HEK293 (cell line): Measurements from ENCODE around the gene TNFRSF21.

ENCODE experiments used
- CTCF ChIA-PET: fragments of 350-600 bp; formaldehyde crosslinking; extraction: SDS; loops from one replicate; lab custom pipeline; 2021; ENCODE audit warnings: antibody characterized with exemption; lab: Yijun Ruan, JAX
- POLR2A ChIA-PET: fragments of 300-600 bp; formaldehyde crosslinking; extraction: SDS; loops from one replicate; lab custom pipeline; 2020; ENCODE audit warnings: antibody characterized with exemption, inconsistent platforms; lab: Yijun Ruan, JAX
- H3K27ac ChIP-seq: fragments of 200-500 bp; sonication (Bioruptor generic); 2 replicates; pipeline ENCODE4 v1.5.1; 2014; ENCODE audit warnings: low read depth, low read length, control low read depth, inconsistent platforms; ENCODE audit errors: extremely low read depth
- H3K36me3 ChIP-seq, 2 experiments: fragments of 200-500 bp in 1 of 2; sonication (Bioruptor generic) in 1 of 2; 1 replicate in 1 of 2; 2 replicates in 1 of 2; pipeline ENCODE4 v1.5.1; 2014 to 2017; ENCODE audit warnings: inconsistent platforms in 2 of 2, low read length in 2 of 2; ENCODE audit not compliant: control insufficient read depth in 2 of 2, insufficient read depth in 1 of 2
- H3K4me1 ChIP-seq: fragments of 200-500 bp; sonication (Bioruptor generic); 2 replicates; pipeline ENCODE4 v1.5.1; 2014; ENCODE audit warnings: mild to moderate bottlenecking, low read length, inconsistent platforms; ENCODE audit not compliant: control insufficient read depth, insufficient read depth
- H3K4me3 ChIP-seq: 2 replicates; pipeline ENCODE4 v1.5.1; 2011; ENCODE audit warnings: low read depth, mild to moderate bottlenecking, control low read depth, low read length, moderate library complexity
- H3K9me3 ChIP-seq: fragments of 200-500 bp; sonication (Bioruptor generic); 2 replicates; pipeline ENCODE4 v1.5.1; 2014; ENCODE audit warnings: low read depth, low read length, inconsistent platforms; ENCODE audit not compliant: control insufficient read depth, insufficient read depth
- ATF2 ChIP-seq: fragments of 450-650 bp; formaldehyde crosslinking; IDR thresholded peaks from 2 replicates; pipeline ENCODE4 v1.5.1; 2016; ENCODE audit warnings: missing biosample characterization, missing genetic modification characterization, low read depth
- KLF16 ChIP-seq: fragments of 450-650 bp; formaldehyde crosslinking; IDR thresholded peaks from 2 replicates; pipeline ENCODE4 v1.5.1; 2017; ENCODE audit warnings: missing biosample characterization, missing genetic modification characterization
- OSR2 ChIP-seq: fragments of 450-650 bp; formaldehyde crosslinking; IDR thresholded peaks from 2 replicates; pipeline ENCODE4 v1.5.1; 2016; ENCODE audit warnings: missing biosample characterization, missing genetic modification characterization
- PBX3 ChIP-seq: sonication (generic); formaldehyde crosslinking; IDR thresholded peaks from 2 replicates; pipeline ENCODE4 v1.8.1; 2022; ENCODE audit warnings: mild to moderate bottlenecking, moderate library complexity, missing genetic modification reagents
- PRDM6 ChIP-seq: fragments of 450-650 bp; formaldehyde crosslinking; IDR thresholded peaks from 2 replicates; pipeline ENCODE4 v1.5.1; 2017; ENCODE audit warnings: missing biosample characterization, missing genetic modification characterization
- TCF7L2 ChIP-seq: IDR thresholded peaks from 2 replicates; pipeline ENCODE4 v1.6.1; 2011; ENCODE audit warnings: low read depth, mild to moderate bottlenecking, inconsistent platforms, low read length, moderate library complexity, borderline replicate concordance
- ZBTB6 ChIP-seq: fragments of 450-650 bp; formaldehyde crosslinking; IDR thresholded peaks from 2 replicates; pipeline ENCODE4 v1.5.1; 2017; ENCODE audit warnings: missing biosample characterization, missing genetic modification characterization
- ZNF114 ChIP-seq: fragments of 450-650 bp; formaldehyde crosslinking; IDR thresholded peaks from 2 replicates; pipeline ENCODE4 v1.5.0; 2017; ENCODE audit warnings: missing biosample characterization, missing genetic modification characterization
- ZNF23 ChIP-seq: fragments of 450-650 bp; formaldehyde crosslinking; IDR thresholded peaks from 2 replicates; pipeline ENCODE4 v1.5.1; 2016; ENCODE audit warnings: missing biosample characterization, missing genetic modification characterization, borderline replicate concordance
- ZNF335 ChIP-seq: fragments of 450-650 bp; formaldehyde crosslinking; conservative IDR thresholded peaks from 2 replicates; pipeline ENCODE4 v1.5.1; 2016; ENCODE audit warnings: missing biosample characterization, missing genetic modification characterization
- ZNF513 ChIP-seq: fragments of 450-650 bp; IDR thresholded peaks from 2 replicates; pipeline ENCODE4 v1.5.1; 2018; ENCODE audit warnings: missing biosample characterization, missing genetic modification characterization
- ZNF629 ChIP-seq: fragments of 450-650 bp; formaldehyde crosslinking; IDR thresholded peaks from 2 replicates; pipeline ENCODE4 v1.5.1; 2017; ENCODE audit warnings: missing biosample characterization, missing genetic modification characterization
- ZNF664 ChIP-seq: fragments of 450-650 bp; formaldehyde crosslinking; IDR thresholded peaks from 2 replicates; pipeline ENCODE4 v1.5.1; 2016; ENCODE audit warnings: missing biosample characterization, missing genetic modification characterization
- ZNF76 ChIP-seq: fragments of 450-650 bp; formaldehyde crosslinking; IDR thresholded peaks from 2 replicates; pipeline ENCODE4; 2016; ENCODE audit warnings: low read depth, missing biosample characterization, missing genetic modification characterization, borderline replicate concordance
- TF ChIP-seq, protein P1 (sequence below): fragments of 450-650 bp; formaldehyde crosslinking; IDR thresholded peaks from 2 replicates; pipeline ENCODE4 v1.5.1; 2016; ENCODE audit warnings: missing biosample characterization, missing genetic modification characterization, low read depth
- TF ChIP-seq, protein P2 (sequence below): fragments of 450-650 bp; formaldehyde crosslinking; IDR thresholded peaks from 2 replicates; pipeline ENCODE4 v1.5.1; 2016; ENCODE audit warnings: missing biosample characterization, missing genetic modification characterization
- TF ChIP-seq, protein P3 (sequence below): fragments of 450-650 bp; formaldehyde crosslinking; optimal IDR thresholded peaks from 2 replicates; pipeline ENCODE3; 2016; ENCODE audit warnings: missing biosample characterization, mild to moderate bottlenecking, missing genetic modification characterization
- TF ChIP-seq, protein P4 (sequence below): fragments of 450-650 bp; IDR thresholded peaks from 2 replicates; pipeline ENCODE4 v1.5.1; 2018; ENCODE audit warnings: missing biosample characterization, mild to moderate bottlenecking, missing genetic modification characterization

The TNFRSF21 gene

GRCh38 chr6:47221565-47221964 lies 88.1 kb downstream of the TNFRSF21 start (continued):
- TF ChIP-seq, protein P1, sequence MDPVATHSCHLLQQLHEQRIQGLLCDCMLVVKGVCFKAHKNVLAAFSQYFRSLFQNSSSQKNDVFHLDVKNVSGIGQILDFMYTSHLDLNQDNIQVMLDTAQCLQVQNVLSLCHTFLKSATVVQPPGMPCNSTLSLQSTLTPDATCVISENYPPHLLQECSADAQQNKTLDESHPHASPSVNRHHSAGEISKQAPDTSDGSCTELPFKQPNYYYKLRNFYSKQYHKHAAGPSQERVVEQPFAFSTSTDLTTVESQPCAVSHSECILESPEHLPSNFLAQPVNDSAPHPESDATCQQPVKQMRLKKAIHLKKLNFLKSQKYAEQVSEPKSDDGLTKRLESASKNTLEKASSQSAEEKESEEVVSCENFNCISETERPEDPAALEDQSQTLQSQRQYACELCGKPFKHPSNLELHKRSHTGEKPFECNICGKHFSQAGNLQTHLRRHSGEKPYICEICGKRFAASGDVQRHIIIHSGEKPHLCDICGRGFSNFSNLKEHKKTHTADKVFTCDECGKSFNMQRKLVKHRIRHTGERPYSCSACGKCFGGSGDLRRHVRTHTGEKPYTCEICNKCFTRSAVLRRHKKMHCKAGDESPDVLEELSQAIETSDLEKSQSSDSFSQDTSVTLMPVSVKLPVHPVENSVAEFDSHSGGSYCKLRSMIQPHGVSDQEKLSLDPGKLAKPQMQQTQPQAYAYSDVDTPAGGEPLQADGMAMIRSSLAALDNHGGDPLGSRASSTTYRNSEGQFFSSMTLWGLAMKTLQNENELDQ (tag by site-specific recombination), result no peak
- TF ChIP-seq, all 188 proteins: peak for 0

GRCh38 chr6:47209632-47210031 lies 100.1 kb downstream of the TNFRSF21 start:
- Histone ChIP-seq H3K27ac (no peak overlapping the region), H3K36me3 (no peaks in the 10 kb centered on the region), H3K4me1 (peaks cover 8% of the 10 kb centered on the region), H3K4me3 (no peak overlapping the region), H3K9me3 (no peaks in the 10 kb centered on the region)
- CTCF ChIA-PET, result no interaction called here
- TF ChIP-seq ZNF335 (tag by site-specific recombination) (no peak), ZNF664 (tag by site-specific recombination) (no peak), PBX3 (CRISPR knock-in tag) (no peak), ZNF23 (no peak), ZNF114 (tag by site-specific recombination) (no peak), ATF2 (tag by site-specific recombination) (no peak), KLF16 (tag by site-specific recombination) (no peak), ZNF629 (tag by site-specific recombination) (no peak), ZNF513 (no peak)
- TF ChIP-seq, protein P2, sequence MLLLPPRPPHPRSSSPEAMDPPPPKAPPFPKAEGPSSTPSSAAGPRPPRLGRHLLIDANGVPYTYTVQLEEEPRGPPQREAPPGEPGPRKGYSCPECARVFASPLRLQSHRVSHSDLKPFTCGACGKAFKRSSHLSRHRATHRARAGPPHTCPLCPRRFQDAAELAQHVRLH, result no peak
- TF ChIP-seq, protein P3, sequence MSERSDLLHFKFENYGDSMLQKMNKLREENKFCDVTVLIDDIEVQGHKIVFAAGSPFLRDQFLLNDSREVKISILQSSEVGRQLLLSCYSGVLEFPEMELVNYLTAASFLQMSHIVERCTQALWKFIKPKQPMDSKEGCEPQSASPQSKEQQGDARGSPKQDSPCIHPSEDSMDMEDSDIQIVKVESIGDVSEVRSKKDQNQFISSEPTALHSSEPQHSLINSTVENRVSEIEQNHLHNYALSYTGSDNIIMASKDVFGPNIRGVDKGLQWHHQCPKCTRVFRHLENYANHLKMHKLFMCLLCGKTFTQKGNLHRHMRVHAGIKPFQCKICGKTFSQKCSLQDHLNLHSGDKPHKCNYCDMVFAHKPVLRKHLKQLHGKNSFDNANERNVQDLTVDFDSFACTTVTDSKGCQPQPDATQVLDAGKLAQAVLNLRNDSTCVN (tag by site-specific recombination), result no peak
- POLR2A ChIA-PET, result interaction anchor here (0.6 kb wide), 1 partner anchor 22 kb away, joined by 3 read pairs; no protein-coding TSS in a partner anchor

- CTCF ChIA-PET, result interaction anchor here (0.9 to 2.5 kb wide), 4 partner anchors 11 to 110 kb away, joined by 3 to 7 read pairs (median 5); no protein-coding TSS in a partner anchor
- TF ChIP-seq, protein P4, sequence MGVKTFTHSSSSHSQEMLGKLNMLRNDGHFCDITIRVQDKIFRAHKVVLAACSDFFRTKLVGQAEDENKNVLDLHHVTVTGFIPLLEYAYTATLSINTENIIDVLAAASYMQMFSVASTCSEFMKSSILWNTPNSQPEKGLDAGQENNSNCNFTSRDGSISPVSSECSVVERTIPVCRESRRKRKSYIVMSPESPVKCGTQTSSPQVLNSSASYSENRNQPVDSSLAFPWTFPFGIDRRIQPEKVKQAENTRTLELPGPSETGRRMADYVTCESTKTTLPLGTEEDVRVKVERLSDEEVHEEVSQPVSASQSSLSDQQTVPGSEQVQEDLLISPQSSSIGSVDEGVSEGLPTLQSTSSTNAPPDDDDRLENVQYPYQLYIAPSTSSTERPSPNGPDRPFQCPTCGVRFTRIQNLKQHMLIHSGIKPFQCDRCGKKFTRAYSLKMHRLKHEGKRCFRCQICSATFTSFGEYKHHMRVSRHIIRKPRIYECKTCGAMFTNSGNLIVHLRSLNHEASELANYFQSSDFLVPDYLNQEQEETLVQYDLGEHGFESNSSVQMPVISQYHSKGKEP (tag by site-specific recombination), result 0 out of 2 replicates have a peak, but pooled peaks have one; percentile 39
- TF ChIP-seq PRDM6 (peak; percentile 96), OSR2 (peak; percentile 24; the same call in 1 of the 2 replicates), TCF7L2 (no peak), ZBTB6 (tag by site-specific recombination) (0 out of 2 replicates have a peak, but pooled peaks have one; percentile 22), ZNF76 (tag by site-specific recombination) (no peak)
- Histone ChIP-seq H3K4me1 (peaks cover 8% of the 10 kb centered on the region), H3K4me3 (no peak overlapping the region), H3K36me3 (no peaks in the 10 kb centered on the region), H3K9me3 (no peaks in the 10 kb centered on the region), H3K27ac (no peak overlapping the region)
- POLR2A ChIA-PET, result interaction anchor here (0.6 kb wide), 1 partner anchor 125 kb away, joined by 3 read pairs; no protein-coding TSS in a partner anchor
These were observed 102.4 kb downstream of the TNFRSF21 start for GRCh38 chr6:47207261-47207660.
